H4 (cell line): ENCODE results near the gene NAA35. TPM values are rescaled to one million over a fixed set of nuclear protein-coding genes. Genes with fewer than 3 reads are reported as not detected.
"Not testable (repeated sequence)": the region's sequence is repeated elsewhere in the genome, so short reads cannot be mapped to it uniquely, and the experiment has no call there.

Experiments
- DNase-seq: peaks from one replicate; pipeline ENCODE4 v3.0.0-alpha.2; 2015; ENCODE audit warnings: low spot score
- total RNA-seq: library from RNA; depleted of rRNA; stranded (reverse); fragments of >200 nt; shearing (Covaris generic); gene quantifications from 2 replicates; pipeline ENCODE4 v1.2.3, GENCODE V29; 2014; rRNA removed

Gene NAA35
- 18.5 and 20.8 TPM in 2 replicates for total RNA-seq

DNA sequence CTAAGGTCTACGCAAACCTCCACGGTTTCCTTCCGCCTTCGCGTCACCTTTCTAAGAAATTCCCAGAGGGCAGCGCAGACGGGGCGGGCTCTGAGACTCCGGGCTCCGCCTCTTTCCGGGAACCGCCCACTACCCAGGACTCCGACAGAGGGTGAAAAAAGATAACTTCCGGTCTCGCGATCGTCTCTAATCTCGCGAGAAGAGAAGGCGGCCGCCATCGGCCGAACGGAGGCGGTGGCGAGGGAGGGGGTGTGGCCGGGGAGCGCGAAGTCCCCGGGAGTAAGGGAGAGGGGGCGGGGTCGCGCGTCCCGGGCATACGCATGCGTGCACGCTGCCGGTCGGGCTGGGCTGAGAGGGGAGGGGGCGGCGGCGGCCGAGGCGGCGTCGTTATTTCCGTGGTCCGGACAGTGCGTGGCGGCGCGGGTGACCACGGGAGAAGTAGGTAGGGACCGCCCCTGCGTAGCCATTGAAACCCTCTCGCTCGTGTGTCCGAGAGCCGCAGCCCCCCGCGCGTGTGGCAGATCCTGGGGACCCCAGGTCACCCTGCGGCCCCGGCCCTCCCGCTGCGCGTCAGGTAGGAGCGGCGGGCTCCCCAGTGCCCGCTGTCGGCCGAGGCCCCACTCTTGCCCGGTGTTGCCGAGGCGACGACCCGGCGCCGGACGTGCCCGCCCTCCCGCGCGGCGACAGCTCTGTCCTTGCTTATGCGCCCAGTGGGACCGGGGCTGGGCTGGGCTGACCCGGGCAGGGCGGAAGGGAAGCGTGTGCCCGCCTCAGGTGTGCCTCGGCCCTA, at the start of gene NAA35:
Gene NAA35 (plus strand): TSS at position 315 of the 790 bp plus-strand sequence. CDS start 1,014 bp downstream, outside the sequence.
- DNase-seq = peak; percentile 95

DNA sequence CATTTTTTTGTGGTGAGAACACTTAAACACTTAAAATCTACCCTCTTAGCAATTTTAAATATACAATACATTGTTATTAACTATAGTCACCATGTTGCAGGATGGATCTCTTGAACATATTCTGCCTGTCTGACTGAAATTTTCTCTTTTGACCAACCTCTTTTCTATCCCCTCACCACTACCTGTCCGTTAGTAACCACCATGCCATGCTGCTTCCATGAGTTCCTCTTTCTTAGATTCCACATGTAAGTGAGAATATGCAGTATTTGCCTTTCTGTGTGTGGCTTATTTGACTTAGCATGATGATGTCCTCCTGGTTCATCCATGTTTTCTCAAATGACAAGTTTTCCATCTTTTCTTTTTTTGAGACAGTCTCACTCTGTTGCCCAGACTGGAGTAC, 48.5 kb upstream of the NAA35 start:
- no peak for DNase-seq

DNA sequence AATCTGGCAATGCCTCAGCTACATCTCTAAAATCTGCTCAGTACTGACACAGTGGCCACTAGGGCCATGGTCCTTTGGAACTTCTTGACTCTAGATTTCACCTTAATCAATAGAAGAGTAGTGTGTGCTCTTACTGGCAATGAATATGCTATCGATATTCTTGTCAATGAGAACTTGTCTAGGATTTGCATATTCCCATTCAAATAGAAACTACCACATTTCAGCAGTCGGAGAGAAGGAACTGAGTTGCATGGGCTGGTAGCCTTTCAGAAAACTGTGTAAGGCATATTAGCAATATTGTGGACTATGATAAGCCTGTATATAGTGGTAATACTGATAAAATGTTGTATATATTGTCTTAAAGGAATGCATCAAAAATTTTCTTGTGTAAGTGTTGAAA, 45.3 kb upstream of the NAA35 start:
- DNase-seq = no peak

DNA sequence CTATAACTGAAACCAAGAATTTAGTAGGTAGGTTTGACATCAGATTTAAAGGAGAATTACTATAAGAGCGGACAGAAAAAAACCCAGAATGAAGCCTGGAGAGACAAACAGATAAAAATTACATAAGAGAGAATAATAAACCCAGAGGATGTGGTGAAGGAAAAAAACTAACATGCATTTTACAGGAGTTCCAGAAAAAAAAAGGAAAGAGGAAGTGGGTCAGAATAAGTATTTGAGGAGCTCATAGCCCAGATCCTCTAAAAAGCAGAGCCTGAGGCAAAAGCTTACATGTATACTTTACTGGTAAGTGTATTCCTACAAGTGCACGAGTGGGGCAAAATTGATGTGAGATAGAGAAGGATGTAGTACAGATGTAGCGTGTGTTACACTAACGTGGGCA, 43.1 kb upstream of the NAA35 start:
- no peak for DNase-seq

DNA sequence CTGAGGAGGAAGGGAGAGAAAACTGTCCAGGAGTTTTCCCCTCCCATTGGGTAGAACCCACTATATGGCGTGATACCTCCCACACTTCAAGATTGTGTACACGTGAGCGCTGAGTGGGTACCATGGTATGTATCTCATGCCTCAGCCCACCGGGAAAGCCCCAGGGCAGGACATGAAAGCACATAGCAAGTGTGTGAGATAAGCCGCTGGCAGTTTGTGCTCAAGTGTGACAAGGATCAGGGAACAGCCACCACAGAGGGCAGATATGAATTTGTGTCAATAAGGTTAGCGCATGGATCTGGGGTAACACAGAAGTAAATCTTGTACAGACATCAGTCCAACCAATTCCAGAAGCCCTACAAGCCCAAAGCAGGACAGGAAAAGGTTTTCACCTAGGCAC, 42.6 kb upstream of the NAA35 start:
- no peak for DNase-seq

DNA sequence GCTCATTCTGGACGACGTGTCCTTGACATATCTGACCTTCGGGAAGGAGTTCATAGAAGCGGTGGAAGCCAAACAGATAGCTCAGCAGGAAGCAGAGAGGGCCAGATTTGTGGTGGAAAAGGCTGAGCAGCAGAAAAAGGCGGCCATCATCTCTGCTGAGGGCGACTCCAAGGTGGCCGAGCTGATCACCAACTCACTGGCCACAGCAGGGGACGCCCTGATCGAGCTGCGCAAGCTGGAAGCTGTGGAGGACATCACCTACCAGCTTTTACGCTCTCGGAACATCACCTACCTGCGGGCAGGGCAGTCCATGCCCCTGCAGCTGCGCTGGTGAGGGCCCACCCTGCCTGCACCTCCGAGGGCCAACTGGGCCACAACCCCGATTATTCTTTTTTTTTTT, 41.6 kb upstream of the NAA35 start:
- DNase-seq = no peak

DNA sequence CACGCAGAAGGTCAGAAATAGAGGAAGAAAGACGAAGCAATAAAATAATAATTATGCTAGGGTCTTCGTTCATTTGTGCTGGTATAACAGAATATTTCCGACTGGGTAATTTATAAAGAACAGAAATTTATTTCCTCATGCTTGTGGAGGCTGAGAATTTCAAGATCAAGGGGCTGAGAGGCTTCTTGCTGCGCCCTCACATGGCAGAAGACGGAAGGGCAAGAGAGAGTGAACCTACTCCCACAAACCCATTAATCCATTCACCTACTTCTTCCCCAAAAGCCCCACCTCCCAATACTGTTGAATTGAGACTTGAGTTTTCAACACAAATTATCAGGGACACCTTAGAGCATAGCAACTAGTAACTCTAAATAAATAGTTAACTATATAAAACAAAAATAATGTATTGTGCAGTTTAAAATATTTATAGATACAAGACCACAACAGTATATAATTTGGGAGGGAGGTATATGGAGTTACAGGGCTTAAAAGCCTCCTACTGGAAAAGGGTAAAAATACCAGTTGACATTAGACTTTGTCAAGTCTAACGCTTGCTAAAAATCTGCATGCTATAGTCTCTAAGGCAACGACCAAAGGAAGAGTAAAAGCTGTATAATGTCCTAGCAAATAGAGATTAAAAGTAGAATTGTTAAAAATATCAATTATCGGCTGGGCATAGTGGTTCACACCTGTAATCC, 40.3 kb upstream of the NAA35 start:
- peak; percentile 17 for DNase-seq

DNA sequence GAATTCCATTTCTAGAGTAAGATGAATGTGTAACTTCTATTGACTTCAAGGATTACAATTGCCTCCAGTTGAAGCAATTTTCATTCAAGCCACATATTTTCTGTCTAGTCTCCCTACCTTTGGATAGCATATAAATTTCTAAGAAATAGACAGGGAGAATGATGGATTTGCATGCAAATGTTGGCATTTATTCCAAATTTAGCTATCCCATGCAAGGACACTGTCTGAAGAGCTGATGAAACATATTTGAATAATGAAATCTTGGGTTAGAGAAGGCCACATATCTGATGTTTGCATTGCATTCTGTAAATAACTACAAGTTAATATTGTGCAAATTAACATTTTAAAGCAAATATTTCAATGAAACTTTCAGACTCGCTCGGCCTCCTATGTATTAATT, 36.0 kb upstream of the NAA35 start:
- DNase-seq = no peak

DNA sequence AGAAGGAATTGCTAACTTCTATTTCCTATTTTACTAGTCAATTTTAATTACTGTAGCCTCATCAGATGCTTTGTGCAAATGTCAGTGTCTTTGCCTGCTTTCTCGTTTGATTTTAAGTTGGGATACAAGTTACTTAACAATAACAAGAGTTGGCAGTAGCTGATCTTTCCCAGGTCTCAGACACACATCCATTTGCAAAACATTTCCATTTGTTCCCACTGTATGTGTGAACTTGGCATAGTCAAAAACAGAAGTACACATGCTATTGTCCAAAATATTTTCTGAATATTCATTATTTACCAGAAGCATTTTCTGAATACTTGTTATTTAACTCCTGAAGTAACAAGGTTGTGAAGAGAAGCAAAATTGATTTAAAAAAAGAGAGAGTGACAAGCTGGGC, 35.0 kb upstream of the NAA35 start:
- DNase-seq = no peak

DNA sequence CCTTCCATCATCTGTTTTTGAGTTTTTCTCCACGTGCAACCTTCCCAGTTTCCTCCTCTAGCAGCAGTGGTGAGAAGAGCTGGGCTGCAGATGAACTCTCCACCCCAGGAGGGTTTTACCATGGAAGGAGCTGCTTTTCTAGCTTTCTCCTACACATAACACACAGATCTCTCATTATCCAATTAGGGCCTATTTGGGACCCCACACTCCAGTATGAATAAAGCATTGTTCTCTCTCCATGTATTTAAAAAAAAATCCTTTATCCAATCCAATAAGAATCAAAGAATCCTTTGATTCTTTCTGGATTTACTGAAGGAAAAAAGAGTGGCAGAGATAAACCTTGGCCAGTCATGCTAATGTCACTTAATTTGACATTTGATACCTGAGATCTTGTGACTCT, 31.6 kb upstream of the NAA35 start:
- DNase-seq = no peak

DNA sequence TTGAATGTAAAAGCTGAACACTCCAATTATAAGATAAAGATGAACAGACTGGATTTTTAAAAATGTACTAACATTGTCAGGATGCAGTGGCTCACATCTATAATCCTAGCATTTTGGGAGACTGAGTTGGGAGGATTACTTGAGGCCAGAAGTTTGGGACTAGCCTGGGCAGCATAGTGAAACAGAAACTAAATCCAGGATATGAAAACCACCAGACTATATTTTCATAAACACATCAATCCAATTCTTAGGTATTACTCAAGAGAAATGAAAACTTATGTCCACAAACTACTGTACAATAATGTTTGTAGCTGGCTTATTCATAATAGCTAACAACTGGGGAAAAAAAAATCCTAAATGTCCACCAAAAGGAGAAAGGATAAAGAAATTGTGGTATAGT, 26.8 kb upstream of the NAA35 start:
- DNase-seq = no peak

DNA sequence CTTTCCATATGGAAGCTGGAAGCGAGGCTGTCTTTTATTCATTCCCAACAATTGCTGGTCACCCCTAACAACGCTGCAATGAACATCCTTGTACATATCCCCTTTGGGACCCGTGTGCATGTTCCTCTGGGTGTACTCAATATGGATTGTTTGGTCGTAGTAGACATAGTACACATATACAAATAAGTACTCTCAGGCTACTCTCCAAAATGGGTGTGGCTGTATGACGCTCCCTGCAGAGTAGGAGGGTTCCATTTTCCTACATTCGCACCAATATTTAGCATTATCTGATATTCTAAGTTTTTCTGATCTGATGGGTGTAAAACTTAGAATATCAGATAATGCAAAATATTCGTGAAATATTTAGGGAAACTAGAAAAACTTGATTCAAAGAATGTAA, 23.2 kb upstream of the NAA35 start:
- DNase-seq = no peak

DNA sequence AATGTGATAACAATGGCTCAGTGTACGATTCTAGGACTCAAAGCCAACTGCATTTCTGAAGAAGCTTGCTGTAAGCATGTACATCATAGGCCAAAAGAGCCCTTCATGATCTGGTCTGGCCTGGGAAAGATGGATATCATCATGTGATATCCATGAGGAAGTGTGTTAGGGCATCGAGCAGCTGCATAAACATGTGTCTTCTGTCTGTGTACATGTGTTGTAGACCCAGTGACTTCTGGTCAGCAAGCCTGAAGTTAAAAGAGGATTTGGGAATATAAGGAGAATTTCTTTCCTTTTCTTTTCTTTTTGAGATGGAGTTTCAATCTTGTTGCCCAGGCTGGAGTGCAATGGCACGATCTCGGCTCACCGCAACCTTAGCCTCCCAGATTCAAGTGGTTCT, 15.5 kb upstream of the NAA35 start:
- DNase-seq = no peak

DNA sequence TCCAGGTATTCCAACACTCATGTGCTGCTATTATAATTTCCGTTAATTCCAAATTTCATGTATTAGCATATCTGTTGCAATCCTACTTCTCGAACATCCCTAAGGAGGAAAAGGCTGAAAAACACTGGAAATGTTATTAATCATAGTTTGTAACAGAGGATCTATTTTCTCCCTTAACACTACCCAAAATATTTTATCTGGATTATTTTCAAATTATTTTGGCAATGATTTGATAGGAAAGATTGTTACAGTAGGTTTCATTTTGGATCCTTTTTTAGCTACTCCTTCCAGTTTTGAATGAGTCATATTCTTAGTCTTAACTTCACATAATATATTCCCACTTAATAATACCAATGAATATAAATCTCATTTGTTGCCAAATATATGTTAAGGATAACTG, 13.9 kb upstream of the NAA35 start:
- no peak for DNase-seq

DNA sequence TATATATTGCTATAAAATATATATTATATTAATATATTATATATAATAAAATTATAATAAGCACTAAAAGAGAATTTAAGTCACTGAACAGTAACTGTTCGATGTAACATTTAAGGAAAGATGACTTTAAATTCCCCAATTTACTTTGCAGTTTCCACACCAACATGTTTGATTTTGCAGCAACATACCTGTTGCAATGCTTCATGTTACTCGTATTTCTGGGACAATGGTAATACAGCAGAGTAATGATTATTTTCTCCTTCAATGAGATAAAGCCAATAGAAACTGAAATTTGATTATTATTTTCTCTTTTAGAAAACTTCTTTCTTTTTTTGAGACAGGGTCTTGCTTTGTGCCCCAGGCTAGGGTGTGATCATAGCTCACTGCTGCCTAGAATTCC, 9.5 kb upstream of the NAA35 start:
- no peak for DNase-seq

DNA sequence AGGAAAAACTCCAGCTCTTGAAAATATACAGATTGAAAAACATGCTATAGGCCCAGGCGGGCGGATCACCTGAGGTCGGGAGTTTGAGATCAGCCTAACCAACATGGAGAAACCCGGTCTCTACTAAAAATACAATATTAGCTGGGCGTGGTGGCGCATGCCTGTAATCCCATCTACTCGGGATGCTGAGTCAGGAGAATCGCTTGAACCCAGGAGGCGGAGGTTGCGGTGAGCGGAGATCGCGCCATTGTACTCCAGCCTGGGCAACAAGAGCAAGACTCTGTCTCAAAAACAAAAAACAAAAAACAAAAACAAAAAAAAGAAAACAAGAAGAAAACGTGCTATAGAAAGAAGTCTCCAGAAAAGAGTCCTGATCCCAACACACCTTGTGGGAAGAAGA, 5.0 kb upstream of the NAA35 start:
- not testable (repeated sequence) for DNase-seq

DNA sequence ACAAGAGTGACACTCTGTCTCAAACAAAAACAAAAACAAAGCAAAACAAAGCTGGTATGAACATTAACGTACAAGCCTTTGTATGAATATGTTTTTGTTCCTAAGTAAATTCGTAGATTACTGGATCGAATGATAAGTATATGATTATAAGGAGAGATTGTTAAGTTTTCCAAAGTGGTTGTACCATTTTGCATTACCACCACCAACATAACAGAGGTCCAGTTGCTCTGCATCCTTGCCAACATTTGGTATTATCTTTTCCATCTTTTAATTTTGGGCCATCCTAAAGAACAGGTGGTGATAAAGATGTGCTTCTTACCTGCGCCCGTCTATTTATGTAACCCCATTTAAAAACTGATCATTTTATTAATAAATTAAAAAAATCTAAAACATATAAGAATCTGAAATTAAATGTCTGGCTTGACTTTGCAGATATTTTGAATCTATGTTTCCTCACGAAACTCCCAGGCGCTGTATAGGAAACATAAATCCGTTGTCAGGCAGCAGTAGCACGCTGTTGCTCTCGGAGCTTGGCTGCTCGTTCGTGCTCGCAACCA, 593 bp upstream of the NAA35 start:
- DNase-seq = no peak

DNA sequence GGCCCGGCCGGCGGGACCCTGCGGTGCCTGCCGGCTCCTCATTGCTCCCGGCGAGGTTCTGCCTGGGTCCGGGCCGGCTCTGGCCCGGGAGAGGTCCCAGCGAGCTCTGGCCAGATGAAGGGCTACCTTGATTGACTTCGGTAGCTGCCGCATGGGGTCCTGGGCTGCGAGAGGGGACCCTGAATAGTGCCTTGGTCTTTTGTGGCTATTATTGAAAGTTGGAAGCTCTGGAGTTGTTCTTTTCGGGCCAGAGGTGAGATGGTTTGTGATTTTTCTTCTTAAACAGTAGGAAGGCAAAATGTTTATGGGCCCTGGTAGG, 635 bp downstream of the NAA35 start:
- DNase-seq = no peak

DNA sequence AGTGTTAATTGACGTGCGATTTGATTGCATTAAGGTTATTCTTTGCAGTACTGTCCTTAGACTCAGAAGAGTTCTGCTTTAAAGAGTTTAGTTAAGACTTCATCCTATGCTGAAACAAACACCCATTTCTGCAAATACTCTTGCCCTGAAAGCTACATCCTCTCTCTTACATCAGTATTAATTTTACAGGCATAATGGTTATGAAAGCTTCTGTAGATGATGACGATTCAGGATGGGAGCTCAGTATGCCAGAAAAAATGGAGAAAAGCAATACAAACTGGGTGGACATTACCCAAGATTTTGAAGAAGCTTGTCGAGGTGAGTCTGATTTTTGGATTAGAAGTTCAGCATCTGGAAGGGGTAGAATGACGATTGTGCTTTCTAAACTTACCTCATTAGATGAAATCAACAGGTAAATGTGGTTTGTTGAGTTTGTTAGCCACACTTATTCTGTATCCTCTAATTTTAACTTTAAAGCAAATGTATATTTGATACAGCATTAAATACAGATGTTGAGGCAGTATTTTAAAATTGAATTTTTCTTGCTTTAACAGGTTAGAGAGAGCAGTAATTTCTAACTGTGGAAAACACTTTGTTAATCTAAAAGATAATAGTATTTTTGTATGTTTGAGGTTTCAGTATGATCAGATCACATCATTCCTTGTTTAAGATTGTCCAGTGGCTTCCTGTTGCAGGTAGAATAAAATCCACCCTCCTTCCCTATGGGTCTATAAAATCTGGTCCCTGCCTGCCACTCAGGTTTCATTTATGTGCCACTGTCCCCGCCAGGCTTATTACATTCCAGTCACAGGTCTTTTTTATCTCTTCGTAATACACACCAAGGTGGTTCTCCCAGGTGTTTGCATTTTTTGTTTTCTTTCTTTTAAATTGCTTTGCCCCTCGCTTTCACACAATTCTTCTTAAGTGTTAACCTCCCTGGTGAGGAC, 1.3 kb downstream of the NAA35 start:
- no peak for DNase-seq

DNA sequence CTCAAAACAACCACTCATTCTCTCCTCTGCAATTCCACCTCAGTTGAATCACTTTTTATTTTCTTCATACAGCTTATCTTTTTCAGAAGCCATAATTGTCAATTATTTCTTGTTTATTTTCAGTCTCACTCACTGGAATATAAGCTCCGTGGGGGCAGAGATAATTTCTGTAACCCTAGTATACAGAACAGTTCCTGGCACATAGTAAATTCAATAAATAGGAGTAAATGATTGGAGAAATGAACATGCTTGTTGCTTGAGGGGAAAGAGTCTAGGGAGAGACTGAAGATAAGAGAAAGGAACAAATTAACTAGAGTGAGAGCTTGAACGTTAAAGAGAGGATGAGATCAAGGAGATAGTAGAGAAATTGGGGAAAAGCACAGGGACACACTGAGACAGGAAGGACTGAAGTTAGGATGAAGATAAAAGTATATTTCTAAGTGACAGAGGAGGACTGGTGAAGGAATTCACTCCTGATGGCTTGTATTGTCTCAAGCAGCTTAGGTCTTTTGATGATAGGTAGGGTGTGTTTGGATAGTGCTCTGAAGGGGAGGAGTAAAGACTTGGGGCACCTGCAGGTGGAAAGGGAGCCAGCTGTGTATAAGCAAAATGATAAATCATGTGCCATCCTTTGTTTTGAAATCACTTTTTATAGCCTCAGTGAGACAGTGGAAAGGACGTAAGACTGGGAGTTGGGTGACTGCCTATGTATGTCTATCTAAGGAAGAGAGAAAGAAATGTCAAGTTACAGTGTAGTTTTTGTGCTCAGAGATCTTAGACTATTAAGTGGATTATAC, 2.2 kb downstream of the NAA35 start:
- no peak for DNase-seq

DNA sequence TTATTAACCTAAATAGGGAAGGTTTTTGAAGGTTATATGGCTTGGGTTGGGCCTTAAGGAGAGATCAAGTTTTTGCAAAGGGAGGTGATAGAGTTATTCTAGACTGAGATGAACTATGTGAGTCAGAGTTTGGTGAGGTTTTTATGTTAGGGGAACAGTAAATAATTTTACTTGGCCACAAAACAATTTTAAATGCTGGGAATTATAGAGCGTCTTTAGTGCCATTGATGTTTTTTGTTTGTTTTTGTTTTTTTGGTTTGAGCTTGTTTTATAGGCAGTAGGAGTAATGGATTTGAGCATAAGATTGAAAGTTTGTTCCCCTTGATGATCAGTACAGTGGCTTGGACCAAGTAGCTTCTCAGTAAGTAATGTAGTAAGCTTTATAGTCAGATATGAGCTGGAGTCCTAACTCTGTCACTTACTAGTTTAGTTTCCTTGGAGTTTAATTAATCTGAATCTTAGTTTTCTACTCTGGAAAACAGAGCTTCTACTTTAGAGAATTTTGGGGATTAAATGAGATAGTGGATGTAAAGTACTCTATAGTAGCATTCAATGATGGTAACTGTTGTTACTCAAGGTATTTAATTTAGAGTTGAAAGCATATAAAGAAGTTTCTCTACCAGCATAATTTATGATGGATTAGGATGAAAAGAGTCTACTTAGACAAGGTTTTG, 2.9 kb downstream of the NAA35 start:
- no peak for DNase-seq
